C4-2B (cell line): ENCODE results near the gene FUT9.

ENCODE experiments used
- H3K27ac ChIP-seq: fragments of 450-650 bp; 2 replicates; pipeline ENCODE4 v1.5.1; 2017
- ZFX ChIP-seq: fragments of 450-650 bp; IDR thresholded peaks from 2 replicates; pipeline ENCODE4 v1.6.1; 2017
- TF ChIP-seq, protein P1 (sequence below): fragments of 450-650 bp; conservative IDR thresholded peaks from 2 replicates; pipeline ENCODE4 v1.5.1; 2017; ENCODE audit warnings: mild to moderate bottlenecking

FUT9 gene

DNA sequence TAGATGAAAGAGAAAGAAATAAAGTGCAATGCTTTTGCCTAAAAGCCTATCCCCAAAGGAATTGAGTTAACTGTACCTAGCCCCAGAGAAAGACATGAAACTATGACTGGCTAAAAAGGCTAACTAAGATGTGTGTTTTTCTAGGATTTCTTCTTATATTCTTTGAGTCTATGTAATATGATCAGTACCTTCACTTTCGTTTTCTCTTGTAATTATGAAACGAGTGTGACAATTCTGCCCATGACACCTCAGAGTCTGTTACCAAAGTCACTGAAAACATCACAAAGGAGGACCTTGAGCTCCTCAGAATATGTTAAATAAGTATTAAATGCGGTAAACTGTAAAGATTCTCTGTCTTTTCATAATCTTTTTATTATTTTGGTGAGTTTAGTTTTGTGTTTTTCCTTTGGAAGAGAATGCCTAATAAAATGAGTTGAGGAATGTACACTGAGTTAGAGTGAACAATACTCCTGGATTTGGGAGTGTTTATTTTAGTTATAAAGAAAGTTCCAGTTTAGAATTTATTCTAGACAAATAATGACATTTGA lies 141.3 kb downstream of the FUT9 start:
- H3K27ac ChIP-seq: no peak overlapping the region
- TF ChIP-seq, protein P1, sequence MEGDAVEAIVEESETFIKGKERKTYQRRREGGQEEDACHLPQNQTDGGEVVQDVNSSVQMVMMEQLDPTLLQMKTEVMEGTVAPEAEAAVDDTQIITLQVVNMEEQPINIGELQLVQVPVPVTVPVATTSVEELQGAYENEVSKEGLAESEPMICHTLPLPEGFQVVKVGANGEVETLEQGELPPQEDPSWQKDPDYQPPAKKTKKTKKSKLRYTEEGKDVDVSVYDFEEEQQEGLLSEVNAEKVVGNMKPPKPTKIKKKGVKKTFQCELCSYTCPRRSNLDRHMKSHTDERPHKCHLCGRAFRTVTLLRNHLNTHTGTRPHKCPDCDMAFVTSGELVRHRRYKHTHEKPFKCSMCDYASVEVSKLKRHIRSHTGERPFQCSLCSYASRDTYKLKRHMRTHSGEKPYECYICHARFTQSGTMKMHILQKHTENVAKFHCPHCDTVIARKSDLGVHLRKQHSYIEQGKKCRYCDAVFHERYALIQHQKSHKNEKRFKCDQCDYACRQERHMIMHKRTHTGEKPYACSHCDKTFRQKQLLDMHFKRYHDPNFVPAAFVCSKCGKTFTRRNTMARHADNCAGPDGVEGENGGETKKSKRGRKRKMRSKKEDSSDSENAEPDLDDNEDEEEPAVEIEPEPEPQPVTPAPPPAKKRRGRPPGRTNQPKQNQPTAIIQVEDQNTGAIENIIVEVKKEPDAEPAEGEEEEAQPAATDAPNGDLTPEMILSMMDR: no peak
- TF ChIP-seq ZFX: no peak

DNA sequence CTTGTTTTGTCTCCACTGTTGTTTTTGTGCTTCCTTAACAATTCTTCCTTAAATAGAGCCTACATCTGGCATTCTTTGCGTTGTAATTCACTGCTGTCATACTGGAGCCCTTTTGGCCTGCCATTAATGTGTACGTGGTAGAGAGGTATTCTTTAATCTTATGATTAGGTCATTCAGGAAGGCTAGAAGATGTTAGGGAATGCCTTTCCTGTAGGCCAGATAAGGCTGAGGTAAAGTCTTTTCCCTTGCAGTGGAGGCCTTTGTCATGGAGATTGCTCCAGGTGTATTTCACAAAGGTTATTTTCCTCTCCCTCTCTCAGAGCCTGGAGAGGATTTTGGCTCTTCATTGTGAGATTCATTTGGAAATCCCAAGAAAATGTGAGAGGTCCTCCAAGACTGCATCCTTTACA lies 146.9 kb downstream of the FUT9 start:
- no peak for TF ChIP-seq ZFX
- TF ChIP-seq, protein P1: no peak
- H3K27ac ChIP-seq: no peak overlapping the region

DNA sequence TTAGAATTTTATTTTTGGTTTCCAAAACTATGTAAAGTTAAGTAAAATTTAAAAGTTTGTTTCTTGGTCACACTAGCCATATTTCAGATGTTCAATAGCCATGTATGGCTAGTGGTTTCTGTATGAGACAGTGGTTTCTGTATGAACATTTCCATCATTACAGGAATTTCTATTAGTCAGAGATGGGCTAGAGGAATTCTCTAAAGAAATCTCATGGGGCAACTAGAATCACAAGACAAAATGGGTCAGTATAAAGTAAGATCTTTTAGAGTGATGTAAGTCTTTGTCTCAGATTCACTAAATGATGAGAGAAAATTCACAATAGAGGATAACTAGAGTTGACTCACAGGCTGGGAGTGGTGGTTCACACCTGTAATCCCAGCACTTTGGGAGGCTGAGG lies 149.0 kb downstream of the FUT9 start:
- TF ChIP-seq, protein P1: no peak
- no peak overlapping the region for H3K27ac ChIP-seq

DNA sequence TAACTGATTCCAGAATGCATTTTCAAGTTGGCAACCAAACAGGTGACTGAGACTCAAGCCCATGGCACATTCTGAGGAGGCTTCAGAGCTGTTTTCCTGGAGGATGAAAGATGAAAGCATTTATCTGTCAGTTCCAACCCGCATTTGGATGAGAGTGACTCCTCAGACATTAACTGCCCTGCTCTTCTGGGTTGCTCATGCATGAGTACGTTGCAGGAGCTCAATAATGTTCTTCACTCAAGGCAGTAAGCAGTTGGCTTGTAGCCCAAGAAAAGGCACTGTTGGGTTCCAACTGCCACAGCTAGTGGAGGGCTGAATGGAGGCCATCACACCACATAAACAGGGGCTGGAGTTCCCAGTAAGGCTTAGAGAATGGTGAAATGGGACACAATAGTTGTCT lies 155.3 kb downstream of the FUT9 start:
- H3K27ac ChIP-seq: no peak overlapping the region
- TF ChIP-seq ZFX: no peak
- TF ChIP-seq, protein P1: no peak

DNA sequence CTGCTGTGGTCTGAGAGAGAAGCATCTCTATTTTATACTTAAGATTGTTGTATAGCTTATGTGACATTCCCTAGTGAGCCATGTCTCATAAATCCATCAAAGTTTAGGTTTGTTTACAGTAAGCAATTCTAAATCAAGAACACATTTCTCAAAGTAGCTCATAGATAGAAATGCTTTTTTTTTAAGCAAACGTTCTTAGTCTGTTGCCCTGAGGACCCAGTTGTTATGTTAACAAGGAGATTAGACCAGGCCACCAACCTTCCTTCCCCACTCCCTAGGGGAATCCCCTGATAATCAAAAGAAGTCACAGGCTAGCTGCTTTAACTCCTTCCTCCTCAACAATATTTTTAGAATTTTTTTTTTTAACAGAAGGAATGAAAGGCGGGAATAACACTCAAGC lies 169.0 kb downstream of the FUT9 start:
- TF ChIP-seq, protein P1: no peak
- no peak for TF ChIP-seq ZFX
- H3K27ac ChIP-seq: no peak overlapping the region

DNA sequence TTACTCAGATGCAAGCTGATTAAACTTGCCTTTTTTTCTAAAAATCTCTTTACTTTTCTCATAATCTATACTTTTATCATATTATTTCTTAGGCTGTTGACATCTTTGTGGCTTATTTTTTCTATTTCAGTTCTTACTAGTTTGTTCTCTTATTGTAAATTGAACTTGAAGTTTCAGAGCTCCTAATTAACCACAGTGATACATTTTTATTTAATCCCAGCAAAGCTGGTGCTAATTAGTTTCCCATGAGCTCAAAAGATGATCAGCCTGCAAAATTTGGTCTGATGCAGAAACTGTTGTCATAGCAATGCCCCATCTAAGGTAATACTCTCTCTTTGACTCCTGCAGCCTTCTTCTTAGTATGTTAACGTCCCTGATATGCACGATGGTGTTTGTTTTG lies 170.3 kb downstream of the FUT9 start:
- no peak overlapping the region for H3K27ac ChIP-seq
- TF ChIP-seq ZFX: no peak
- TF ChIP-seq, protein P1: no peak

DNA sequence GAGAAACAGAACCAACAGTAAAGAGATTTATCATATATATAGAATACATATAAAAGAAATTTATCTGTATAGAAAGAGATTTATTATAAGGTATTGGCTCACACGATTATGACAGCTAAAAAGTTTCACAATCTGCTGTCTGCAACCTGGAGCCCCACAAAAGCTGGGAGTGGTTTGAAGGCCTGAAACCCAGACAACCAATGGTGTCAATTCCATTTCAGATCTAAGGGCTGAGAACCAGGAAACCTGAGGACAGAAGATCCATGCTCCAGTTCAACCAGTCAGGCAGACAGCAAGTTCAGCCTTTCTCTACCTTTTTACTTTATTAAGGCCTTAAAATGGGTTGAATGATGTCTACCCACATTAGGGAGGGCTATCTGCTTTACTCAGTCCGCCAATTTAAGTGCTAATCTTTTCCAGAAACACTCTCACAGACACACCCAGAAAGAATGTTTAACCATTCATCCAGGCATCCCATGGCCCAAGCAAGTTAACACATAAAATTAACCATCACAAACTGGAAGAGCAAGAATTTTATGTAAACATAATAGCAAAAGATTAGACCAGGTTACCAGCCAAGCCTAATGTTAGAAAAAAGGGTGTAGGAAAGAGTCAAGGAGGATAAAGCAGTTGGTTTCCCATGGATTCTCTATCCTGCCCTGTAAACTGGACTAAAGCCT lies 170.9 kb downstream of the FUT9 start:
- TF ChIP-seq, protein P1: no peak
- no peak for TF ChIP-seq ZFX
- no peak overlapping the region for H3K27ac ChIP-seq
